GM23338 (cell line): ENCODE results near the gene FOXP2. TPM values are rescaled to one million over a fixed set of nuclear protein-coding genes. Genes with fewer than 3 reads are reported as not detected.

ENCODE experiments used
- ATAC-seq: fragments of 200-7000 bp; cut with Tn5 transposase; 3 replicates; pipeline ENCODE4 v1.9.1; 2020
- DNase-seq: peaks from one replicate; pipeline ENCODE4 v3.0.0-alpha.2; 2015; ENCODE audit warnings: low spot score
- H2AFZ ChIP-seq: fragments of 200-600 bp; sonication (generic); 2 replicates; pipeline ENCODE4 v1.8.0; 2016; ENCODE audit warnings: antibody characterized with exemption, mild to moderate bottlenecking, moderate library complexity
- H3F3A ChIP-seq: fragments of 200-600 bp; sonication (generic); replicated peaks from 2 replicates; pipeline ENCODE4 v1.8.0; 2017; ENCODE audit warnings: antibody characterized with exemption, mixed run types, low read depth
- H3K27ac ChIP-seq: fragments of 200-600 bp; sonication (generic); 2 replicates; pipeline ENCODE4 v1.6.1; 2016; ENCODE audit warnings: low read depth
- H3K27me3 ChIP-seq: fragments of 200-600 bp; sonication (generic); 2 replicates; pipeline ENCODE4 v1.8.0; 2016; ENCODE audit warnings: mild to moderate bottlenecking, mixed run types, moderate library complexity; ENCODE audit not compliant: insufficient read depth
- H3K36me3 ChIP-seq: fragments of 200-600 bp; sonication (generic); 2 replicates; pipeline ENCODE4 v1.8.0; 2016; ENCODE audit warnings: mild to moderate bottlenecking; ENCODE audit not compliant: insufficient read depth
- H3K4me1 ChIP-seq: fragments of 200-600 bp; sonication (generic); 2 replicates; pipeline ENCODE4 v1.8.0; 2016; ENCODE audit warnings: mild to moderate bottlenecking, moderate library complexity; ENCODE audit not compliant: insufficient read depth
- H3K4me2 ChIP-seq: fragments of 200-600 bp; sonication (generic); 2 replicates; pipeline ENCODE4 v1.7.1; 2017; ENCODE audit warnings: mixed run types
- H3K4me3 ChIP-seq: fragments of 200-600 bp; sonication (generic); 2 replicates; pipeline ENCODE4 v1.6.1; 2016; ENCODE audit warnings: mixed run types
- H3K79me2 ChIP-seq: fragments of 200-600 bp; sonication (generic); replicated peaks from 2 replicates; pipeline ENCODE4 v1.8.0; 2017; ENCODE audit warnings: mild to moderate bottlenecking; ENCODE audit not compliant: insufficient read depth
- H3K9me2 ChIP-seq: fragments of 200-600 bp; sonication (generic); 2 replicates; pipeline ENCODE4 v1.8.0; 2017; ENCODE audit not compliant: insufficient read depth
- H4K20me1 ChIP-seq: fragments of 200-600 bp; sonication (generic); replicated peaks from 2 replicates; pipeline ENCODE4 v1.8.0; 2017; ENCODE audit warnings: mild to moderate bottlenecking; ENCODE audit not compliant: insufficient read depth
- H3K27ac Mint-ChIP-seq: 2 replicates; pipeline ENCODE4 v1.8.0; 2020; ENCODE audit warnings: inconsistent platforms, mild to moderate bottlenecking, moderate library complexity, mixed read lengths
- H3K27me3 Mint-ChIP-seq: 3 replicates; pipeline ENCODE4 v1.8.0; 2022; ENCODE audit warnings: low read depth, mild to moderate bottlenecking, moderate library complexity, mixed read lengths, inconsistent platforms; ENCODE audit not compliant: insufficient read depth, poor library complexity
- H3K36me3 Mint-ChIP-seq: 3 replicates; pipeline ENCODE4 v1.8.0; 2021; ENCODE audit warnings: low read depth, mild to moderate bottlenecking, inconsistent platforms, moderate library complexity, mixed read lengths
- H3K4me1 Mint-ChIP-seq: 3 replicates; pipeline ENCODE4 v1.8.0; 2020; ENCODE audit warnings: mild to moderate bottlenecking, inconsistent platforms, mixed read lengths
- H3K4me3 Mint-ChIP-seq: 3 replicates; pipeline ENCODE4 v1.8.0; 2021; ENCODE audit warnings: moderate library complexity, mild to moderate bottlenecking, inconsistent platforms, mixed read lengths
- H3K9me3 Mint-ChIP-seq: 3 replicates; pipeline ENCODE4 v1.8.0; 2020; ENCODE audit warnings: moderate library complexity, mild to moderate bottlenecking, inconsistent platforms, mixed read lengths
- CREB1 ChIP-seq: fragments of 250-450 bp; sonication (Bioruptor Pico); IDR thresholded peaks from 2 replicates; pipeline ENCODE4 v1.5.0; 2020; ENCODE audit warnings: low read depth, mild to moderate bottlenecking, moderate library complexity
- EZH2 ChIP-seq: fragments of 200-600 bp; sonication (generic); IDR thresholded peaks from one replicate; pipeline ENCODE4 v1.8.0; 2017; ENCODE audit warnings: antibody characterized with exemption, mild to moderate bottlenecking, low read depth; ENCODE audit not compliant: unreplicated experiment
- EZH2phosphoT487 ChIP-seq: fragments of 200-600 bp; sonication (generic); IDR thresholded peaks from one replicate; pipeline ENCODE4 v1.8.1; 2018; ENCODE audit warnings: antibody characterized with exemption; ENCODE audit not compliant: unreplicated experiment
- JUNB ChIP-seq: IDR thresholded peaks from one replicate; pipeline ENCODE4 v1.6.1; 2016; ENCODE audit warnings: antibody characterized with exemption; ENCODE audit not compliant: unreplicated experiment
- POLR2AphosphoS5 ChIP-seq: IDR thresholded peaks from 2 replicates; pipeline ENCODE4 v1.6.1; 2016; ENCODE audit warnings: antibody characterized with exemption, low read depth
- STAT1 ChIP-seq: IDR thresholded peaks from one replicate; pipeline ENCODE4 v1.6.1; 2016; ENCODE audit warnings: antibody characterized with exemption; ENCODE audit not compliant: unreplicated experiment
- ZNF114 ChIP-seq: fragments of 250-450 bp; sonication (Bioruptor Pico); IDR thresholded peaks from 2 replicates; pipeline ENCODE4 v1.5.0; 2020; ENCODE audit warnings: mild to moderate bottlenecking, moderate library complexity
- polyA plus RNA-seq: library from polyadenylated mRNA; unstranded; fragments of >200 nt; fragmentation: Nextera tagmentation; extraction: Ambion mirVana; gene quantifications from 2 replicates; pipeline ENCODE4 v1.2.1, GENCODE V29; 2016
- total RNA-seq: library from RNA; depleted of rRNA; stranded (reverse); fragments of >200 nt; shearing (Covaris generic); gene quantifications from 2 replicates; pipeline ENCODE4 v1.2.3, GENCODE V29; 2014
- TF ChIP-seq, protein P1 (sequence below), 2 experiments: fragments of 200-600 bp in 1 of 2; sonication (generic) in 1 of 2; conservative IDR thresholded peaks; 2 replicates each; pipeline versions ENCODE4 v1.5.1 to v1.6.1; 2016 to 2017; ENCODE audit warnings: antibody characterized with exemption in 2 of 2, low read depth in 2 of 2, mild to moderate bottlenecking in 2 of 2, moderate library complexity in 1 of 2
- TF ChIP-seq, protein P2 (sequence below): IDR thresholded peaks from 2 replicates; pipeline ENCODE4 v1.6.1; 2016; ENCODE audit warnings: antibody characterized with exemption
- TF ChIP-seq, protein P3 (sequence below): IDR thresholded peaks from one replicate; pipeline ENCODE4 v1.6.1; 2018; ENCODE audit warnings: antibody characterized with exemption; ENCODE audit not compliant: unreplicated experiment

The FOXP2 gene
- total and polyA plus RNA-seq, 2 experiments from 2014 or later = 0.03 to 0.24 TPM

DNA sequence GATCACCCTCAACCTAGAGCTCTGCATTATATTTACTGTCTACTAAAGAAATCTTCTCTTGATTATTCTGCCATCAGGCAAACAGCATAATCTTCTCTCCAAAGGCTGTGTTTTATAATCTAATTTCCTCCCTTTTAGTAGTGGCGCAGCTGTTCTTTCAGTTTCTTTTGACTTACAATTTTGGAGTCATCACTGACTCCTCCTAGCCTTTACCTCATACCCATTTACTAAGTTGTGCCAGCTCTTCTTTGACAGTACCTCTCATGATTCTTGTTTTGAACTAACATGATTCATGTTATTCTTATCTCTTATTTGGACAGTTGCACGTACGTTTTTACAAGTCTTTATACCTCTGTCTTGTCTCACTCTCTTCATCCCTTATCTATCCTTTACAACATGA, 113.0 kb downstream of the FOXP2 start:
- H3K4me3 ChIP-seq = no peak overlapping the region
- H3K27me3 ChIP-seq = no peaks in the 10 kb centered on the region
- H3K4me1 ChIP-seq = no peaks in the 10 kb centered on the region
- H3K79me2 ChIP-seq = no peaks in the 10 kb centered on the region
- H3K4me2 ChIP-seq = no peak overlapping the region
- no peaks in the 10 kb centered on the region for H3K4me1 Mint-ChIP-seq
- no peaks in the 10 kb centered on the region for H3K36me3 Mint-ChIP-seq
- no peaks in the 10 kb centered on the region for H3F3A ChIP-seq
- H3K4me3 Mint-ChIP-seq = no peak overlapping the region
- H2AFZ ChIP-seq = no peak overlapping the region; the same call in 1 of the 2 replicates
- H3K36me3 ChIP-seq = no peaks in the 10 kb centered on the region
- no peak overlapping the region for H3K27ac Mint-ChIP-seq
- DNase-seq (no peak), ATAC-seq (no peak)
- no peaks in the 10 kb centered on the region for H3K27me3 Mint-ChIP-seq
- H3K9me2 ChIP-seq = no peaks in the 10 kb centered on the region
- no peaks in the 10 kb centered on the region for H3K9me3 Mint-ChIP-seq
- TF ChIP-seq POLR2AphosphoS5 (no peak), EZH2 (no peak), ZNF114 (CRISPR knock-in tag) (no peak), CREB1 (CRISPR knock-in tag) (no peak), EZH2phosphoT487 (no peak), STAT1 (no peak), JUNB (no peak)
- TF ChIP-seq, protein P1, sequence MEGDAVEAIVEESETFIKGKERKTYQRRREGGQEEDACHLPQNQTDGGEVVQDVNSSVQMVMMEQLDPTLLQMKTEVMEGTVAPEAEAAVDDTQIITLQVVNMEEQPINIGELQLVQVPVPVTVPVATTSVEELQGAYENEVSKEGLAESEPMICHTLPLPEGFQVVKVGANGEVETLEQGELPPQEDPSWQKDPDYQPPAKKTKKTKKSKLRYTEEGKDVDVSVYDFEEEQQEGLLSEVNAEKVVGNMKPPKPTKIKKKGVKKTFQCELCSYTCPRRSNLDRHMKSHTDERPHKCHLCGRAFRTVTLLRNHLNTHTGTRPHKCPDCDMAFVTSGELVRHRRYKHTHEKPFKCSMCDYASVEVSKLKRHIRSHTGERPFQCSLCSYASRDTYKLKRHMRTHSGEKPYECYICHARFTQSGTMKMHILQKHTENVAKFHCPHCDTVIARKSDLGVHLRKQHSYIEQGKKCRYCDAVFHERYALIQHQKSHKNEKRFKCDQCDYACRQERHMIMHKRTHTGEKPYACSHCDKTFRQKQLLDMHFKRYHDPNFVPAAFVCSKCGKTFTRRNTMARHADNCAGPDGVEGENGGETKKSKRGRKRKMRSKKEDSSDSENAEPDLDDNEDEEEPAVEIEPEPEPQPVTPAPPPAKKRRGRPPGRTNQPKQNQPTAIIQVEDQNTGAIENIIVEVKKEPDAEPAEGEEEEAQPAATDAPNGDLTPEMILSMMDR (conservative IDR thresholded peaks at IDR 0.05; ENCODE audit: low read depth in 2 of 2) = no peak
- TF ChIP-seq, protein P2, sequence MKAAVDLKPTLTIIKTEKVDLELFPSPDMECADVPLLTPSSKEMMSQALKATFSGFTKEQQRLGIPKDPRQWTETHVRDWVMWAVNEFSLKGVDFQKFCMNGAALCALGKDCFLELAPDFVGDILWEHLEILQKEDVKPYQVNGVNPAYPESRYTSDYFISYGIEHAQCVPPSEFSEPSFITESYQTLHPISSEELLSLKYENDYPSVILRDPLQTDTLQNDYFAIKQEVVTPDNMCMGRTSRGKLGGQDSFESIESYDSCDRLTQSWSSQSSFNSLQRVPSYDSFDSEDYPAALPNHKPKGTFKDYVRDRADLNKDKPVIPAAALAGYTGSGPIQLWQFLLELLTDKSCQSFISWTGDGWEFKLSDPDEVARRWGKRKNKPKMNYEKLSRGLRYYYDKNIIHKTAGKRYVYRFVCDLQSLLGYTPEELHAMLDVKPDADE = no peak
- TF ChIP-seq, protein P3, sequence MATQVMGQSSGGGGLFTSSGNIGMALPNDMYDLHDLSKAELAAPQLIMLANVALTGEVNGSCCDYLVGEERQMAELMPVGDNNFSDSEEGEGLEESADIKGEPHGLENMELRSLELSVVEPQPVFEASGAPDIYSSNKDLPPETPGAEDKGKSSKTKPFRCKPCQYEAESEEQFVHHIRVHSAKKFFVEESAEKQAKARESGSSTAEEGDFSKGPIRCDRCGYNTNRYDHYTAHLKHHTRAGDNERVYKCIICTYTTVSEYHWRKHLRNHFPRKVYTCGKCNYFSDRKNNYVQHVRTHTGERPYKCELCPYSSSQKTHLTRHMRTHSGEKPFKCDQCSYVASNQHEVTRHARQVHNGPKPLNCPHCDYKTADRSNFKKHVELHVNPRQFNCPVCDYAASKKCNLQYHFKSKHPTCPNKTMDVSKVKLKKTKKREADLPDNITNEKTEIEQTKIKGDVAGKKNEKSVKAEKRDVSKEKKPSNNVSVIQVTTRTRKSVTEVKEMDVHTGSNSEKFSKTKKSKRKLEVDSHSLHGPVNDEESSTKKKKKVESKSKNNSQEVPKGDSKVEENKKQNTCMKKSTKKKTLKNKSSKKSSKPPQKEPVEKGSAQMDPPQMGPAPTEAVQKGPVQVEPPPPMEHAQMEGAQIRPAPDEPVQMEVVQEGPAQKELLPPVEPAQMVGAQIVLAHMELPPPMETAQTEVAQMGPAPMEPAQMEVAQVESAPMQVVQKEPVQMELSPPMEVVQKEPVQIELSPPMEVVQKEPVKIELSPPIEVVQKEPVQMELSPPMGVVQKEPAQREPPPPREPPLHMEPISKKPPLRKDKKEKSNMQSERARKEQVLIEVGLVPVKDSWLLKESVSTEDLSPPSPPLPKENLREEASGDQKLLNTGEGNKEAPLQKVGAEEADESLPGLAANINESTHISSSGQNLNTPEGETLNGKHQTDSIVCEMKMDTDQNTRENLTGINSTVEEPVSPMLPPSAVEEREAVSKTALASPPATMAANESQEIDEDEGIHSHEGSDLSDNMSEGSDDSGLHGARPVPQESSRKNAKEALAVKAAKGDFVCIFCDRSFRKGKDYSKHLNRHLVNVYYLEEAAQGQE = no peak
- no peak overlapping the region for H3K27ac ChIP-seq
- H4K20me1 ChIP-seq = no peaks in the 10 kb centered on the region
